A549 (cell line): ENCODE results near the gene CELF2.

Experiments
- JUN ChIP-seq, 2 experiments: fragments of >200 bp; sonication (Bioruptor Twin); formaldehyde crosslinking; IDR thresholded peaks; 2 replicates in 1 of 2; 3 replicates in 1 of 2; pipeline ENCODE4 v1.6.1; 2016 to 2017
- MAFK ChIP-seq: fragments of 450-650 bp; IDR thresholded peaks from 2 replicates; pipeline ENCODE4 v1.6.1; 2014; ENCODE audit not compliant: partially characterized antibody
- MAX ChIP-seq: IDR thresholded peaks from 2 replicates; pipeline ENCODE4 v1.6.1; 2012
- TF ChIP-seq, protein P1 (sequence below): IDR thresholded peaks from 2 replicates; pipeline ENCODE4 v1.6.1; 2012; ENCODE audit warnings: low read depth, borderline replicate concordance
- TF ChIP-seq, protein P2 (sequence below): fragments of >200 bp; sonication (Bioruptor Twin); formaldehyde crosslinking; IDR thresholded peaks from 3 replicates; pipeline ENCODE4 v1.5.1; 2016

GRCh38 chr10:11057448-11057847, 39.8 kb downstream of the CELF2 start:
- TF ChIP-seq, protein P1, sequence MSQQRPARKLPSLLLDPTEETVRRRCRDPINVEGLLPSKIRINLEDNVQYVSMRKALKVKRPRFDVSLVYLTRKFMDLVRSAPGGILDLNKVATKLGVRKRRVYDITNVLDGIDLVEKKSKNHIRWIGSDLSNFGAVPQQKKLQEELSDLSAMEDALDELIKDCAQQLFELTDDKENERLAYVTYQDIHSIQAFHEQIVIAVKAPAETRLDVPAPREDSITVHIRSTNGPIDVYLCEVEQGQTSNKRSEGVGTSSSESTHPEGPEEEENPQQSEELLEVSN: no peak
- TF ChIP-seq MAX (no peak), JUN (IDR thresholded peaks at IDR 0.05) (no peak), MAFK (no peak)
- TF ChIP-seq, protein P2, sequence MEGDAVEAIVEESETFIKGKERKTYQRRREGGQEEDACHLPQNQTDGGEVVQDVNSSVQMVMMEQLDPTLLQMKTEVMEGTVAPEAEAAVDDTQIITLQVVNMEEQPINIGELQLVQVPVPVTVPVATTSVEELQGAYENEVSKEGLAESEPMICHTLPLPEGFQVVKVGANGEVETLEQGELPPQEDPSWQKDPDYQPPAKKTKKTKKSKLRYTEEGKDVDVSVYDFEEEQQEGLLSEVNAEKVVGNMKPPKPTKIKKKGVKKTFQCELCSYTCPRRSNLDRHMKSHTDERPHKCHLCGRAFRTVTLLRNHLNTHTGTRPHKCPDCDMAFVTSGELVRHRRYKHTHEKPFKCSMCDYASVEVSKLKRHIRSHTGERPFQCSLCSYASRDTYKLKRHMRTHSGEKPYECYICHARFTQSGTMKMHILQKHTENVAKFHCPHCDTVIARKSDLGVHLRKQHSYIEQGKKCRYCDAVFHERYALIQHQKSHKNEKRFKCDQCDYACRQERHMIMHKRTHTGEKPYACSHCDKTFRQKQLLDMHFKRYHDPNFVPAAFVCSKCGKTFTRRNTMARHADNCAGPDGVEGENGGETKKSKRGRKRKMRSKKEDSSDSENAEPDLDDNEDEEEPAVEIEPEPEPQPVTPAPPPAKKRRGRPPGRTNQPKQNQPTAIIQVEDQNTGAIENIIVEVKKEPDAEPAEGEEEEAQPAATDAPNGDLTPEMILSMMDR: no peak
